ENCODE results near the gene TEF.

GRCh38 chr22:41384128-41384527, 2.4 kb downstream of the TEF start:
- TF ChIP-seq CTCF (conservative IDR thresholded peaks at IDR 0.05; ENCODE audit: low read depth, low read length) (no peak), EZH2 (IDR thresholded peaks at IDR 0.05; ENCODE audit: borderline replicate concordance, low read depth, low read length, poor library complexity, severe bottlenecking) (no peak)
